ENCODE measurements around the gene CA4.

CA4 gene

DNA sequence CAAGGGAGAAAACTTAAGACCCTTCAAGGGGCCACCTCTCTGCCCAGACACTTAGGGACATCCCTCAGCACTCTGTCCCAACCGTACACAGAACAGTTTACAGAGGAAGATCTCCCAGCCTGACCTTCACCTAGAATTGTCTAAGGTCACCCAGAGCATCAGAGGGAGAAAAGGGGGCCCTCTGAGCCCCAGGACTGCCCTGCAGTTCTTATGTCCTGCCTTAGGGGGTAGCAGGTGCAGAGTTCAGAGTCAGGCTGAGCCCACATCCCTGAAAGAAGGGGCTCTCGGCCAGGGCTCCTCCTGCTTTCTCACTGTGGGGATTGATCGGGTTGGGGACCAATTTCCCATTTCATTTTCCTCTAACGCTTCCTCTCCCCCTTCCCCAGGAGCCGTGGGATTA lies 15.4 kb downstream of the CA4 start:
- H3K4me3 ChIP-seq (ENCODE audit: low read depth, low read length), result no peak overlapping the region
- DNase-seq (ENCODE audit: low read depth), result no peak
- TF ChIP-seq, protein P1, sequence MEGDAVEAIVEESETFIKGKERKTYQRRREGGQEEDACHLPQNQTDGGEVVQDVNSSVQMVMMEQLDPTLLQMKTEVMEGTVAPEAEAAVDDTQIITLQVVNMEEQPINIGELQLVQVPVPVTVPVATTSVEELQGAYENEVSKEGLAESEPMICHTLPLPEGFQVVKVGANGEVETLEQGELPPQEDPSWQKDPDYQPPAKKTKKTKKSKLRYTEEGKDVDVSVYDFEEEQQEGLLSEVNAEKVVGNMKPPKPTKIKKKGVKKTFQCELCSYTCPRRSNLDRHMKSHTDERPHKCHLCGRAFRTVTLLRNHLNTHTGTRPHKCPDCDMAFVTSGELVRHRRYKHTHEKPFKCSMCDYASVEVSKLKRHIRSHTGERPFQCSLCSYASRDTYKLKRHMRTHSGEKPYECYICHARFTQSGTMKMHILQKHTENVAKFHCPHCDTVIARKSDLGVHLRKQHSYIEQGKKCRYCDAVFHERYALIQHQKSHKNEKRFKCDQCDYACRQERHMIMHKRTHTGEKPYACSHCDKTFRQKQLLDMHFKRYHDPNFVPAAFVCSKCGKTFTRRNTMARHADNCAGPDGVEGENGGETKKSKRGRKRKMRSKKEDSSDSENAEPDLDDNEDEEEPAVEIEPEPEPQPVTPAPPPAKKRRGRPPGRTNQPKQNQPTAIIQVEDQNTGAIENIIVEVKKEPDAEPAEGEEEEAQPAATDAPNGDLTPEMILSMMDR (IDR thresholded peaks at IDR 0.05; ENCODE audit: low read depth, low read length, missing control alignments), result no peak

GRCh38 chr17:60165971-60166370 lies 16.2 kb downstream of the CA4 start:
- TF ChIP-seq, protein P1 (IDR thresholded peaks at IDR 0.05; ENCODE audit: low read depth, low read length, missing control alignments), result no peak
- H3K4me3 ChIP-seq (ENCODE audit: low read depth, low read length), result no peak overlapping the region
- no peak for DNase-seq (ENCODE audit: low read depth)

DNA sequence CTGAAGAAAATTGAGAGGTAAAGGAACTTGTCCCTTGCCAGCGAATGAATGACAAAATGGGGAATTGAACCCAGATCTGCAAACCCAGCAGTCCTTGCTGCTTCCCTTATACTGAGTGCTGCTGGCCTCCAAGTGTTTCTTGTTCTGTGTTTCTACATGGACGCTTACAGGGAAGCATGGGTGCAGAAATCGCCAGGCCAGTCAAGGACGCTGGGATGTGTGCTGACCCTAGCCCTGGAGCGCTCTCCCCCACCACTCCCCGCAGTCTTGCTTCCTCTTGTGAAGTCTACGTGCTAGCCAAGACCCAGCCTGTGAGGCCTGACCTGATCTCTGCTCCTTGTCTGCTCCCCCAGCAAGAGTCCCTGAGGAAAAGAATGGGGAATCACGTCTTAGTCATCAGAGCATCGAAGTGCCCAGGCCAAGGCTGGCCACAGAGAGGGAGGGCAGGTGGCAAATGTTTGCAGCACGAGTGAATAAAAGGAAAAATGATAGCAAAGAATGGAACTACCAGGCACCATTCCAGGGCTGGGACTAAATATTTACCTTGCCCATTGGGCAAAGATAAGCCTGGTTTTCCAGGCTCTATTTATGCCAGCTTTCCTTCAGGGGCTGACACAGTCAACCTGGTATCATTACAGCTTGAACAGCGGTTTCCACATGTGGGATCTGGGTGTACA lies 17.4 kb downstream of the CA4 start:
- no peak overlapping the region for H3K4me3 ChIP-seq (ENCODE audit: low read depth, low read length)
- TF ChIP-seq, protein P1 (IDR thresholded peaks at IDR 0.05; ENCODE audit: low read depth, low read length, missing control alignments), result no peak
- DNase-seq (ENCODE audit: low read depth), result no peak

- TF ChIP-seq, protein P1 (IDR thresholded peaks at IDR 0.05; ENCODE audit: low read depth, low read length, missing control alignments), result no peak
- no peak for DNase-seq (ENCODE audit: low read depth)
- no peak overlapping the region for H3K4me3 ChIP-seq (ENCODE audit: low read depth, low read length)
Observed at GRCh38 chr17:60168654-60169053, 18.9 kb downstream of the CA4 start.

- H3K4me3 ChIP-seq (ENCODE audit: low read depth, low read length), result no peak overlapping the region
- TF ChIP-seq, protein P1 (IDR thresholded peaks at IDR 0.05; ENCODE audit: low read depth, low read length, missing control alignments), result no peak
- no peak for DNase-seq (ENCODE audit: low read depth)
Observed at GRCh38 chr17:60169921-60170817, 20.4 kb downstream of the CA4 start.

- DNase-seq (ENCODE audit: low read depth), result no peak
- H3K4me3 ChIP-seq (ENCODE audit: low read depth, low read length), result no peak overlapping the region
- TF ChIP-seq, protein P1 (IDR thresholded peaks at IDR 0.05; ENCODE audit: low read depth, low read length, missing control alignments), result no peak
Observed at GRCh38 chr17:60170835-60171752, 21.3 kb downstream of the CA4 start.
